GM04503 (cell line): ENCODE measurements around the gene DDTL.
"Not testable (repeated sequence)": the region's sequence is repeated elsewhere in the genome, so short reads cannot be mapped to it uniquely, and the experiment has no call there.

ENCODE experiments used
- DNase-seq: peaks from one replicate; pipeline ENCODE4 v3.0.0-alpha.2; 2012; ENCODE audit warnings: low read depth

DDTL gene

GRCh38 chr22:23966568-23966967 is at the start of gene DDTL:
DDTL (plus strand) TSS chr22:23966888; CDS start chr22:23966915, 27 bp downstream.
- not testable (repeated sequence) for DNase-seq

- not testable (repeated sequence) for DNase-seq
These were observed 46.4 kb upstream of the DDTL start for GRCh38 chr22:23920267-23920611.

GRCh38 chr22:23921586-23922201 is 45.0 kb upstream of the DDTL start:
- not testable (repeated sequence) for DNase-seq

DNA sequence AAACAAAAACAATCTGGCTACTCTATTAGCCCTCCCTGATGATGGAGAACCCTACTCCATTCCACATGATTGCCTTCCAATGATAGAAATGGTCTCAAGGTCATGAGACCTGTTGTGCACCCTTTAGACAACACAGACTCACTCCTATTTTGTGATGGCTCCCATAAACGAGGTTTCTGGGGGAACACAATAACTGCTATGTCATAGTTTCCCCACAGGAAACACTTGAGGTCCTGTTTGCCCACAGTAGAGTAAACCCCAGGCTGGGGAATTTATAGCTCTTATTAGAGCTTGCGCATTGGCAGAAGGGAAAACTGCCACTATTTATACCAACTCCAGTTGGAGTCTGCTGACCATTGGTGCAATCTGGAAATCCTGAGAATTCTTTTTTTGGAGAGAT is 43.8 kb upstream of the DDTL start:
- no peak for DNase-seq

DNA sequence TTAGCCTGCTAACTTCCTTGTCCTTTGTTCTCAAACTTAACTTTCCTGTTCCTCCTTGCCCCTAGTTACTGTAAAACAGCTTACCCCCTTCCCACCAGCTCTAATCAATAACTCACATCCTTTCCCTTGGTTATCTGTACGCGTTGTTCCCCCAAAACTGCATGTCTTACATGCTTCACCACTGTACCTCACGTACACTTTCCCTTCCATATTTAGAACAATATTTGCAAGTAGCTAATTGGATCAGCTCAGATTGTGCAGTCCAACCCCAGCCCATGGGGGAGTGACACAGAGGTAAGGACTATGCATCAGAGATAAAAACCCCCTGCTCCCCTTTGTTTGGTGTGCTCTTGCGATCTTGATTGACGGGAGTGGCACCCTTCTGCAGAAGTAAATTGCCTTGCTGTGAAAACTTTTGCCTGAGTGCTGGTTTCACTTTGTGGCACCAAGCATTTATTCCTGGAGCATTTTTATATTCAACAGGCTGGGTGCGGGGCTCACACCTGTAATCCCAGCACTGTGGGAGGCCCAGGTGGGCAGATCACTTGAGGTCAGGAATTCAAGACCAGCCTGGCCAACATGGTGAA is 41.6 kb upstream of the DDTL start:
- no peak for DNase-seq

- DNase-seq: no peak
These were observed 40.1 kb upstream of the DDTL start for GRCh38 chr22:23926561-23926960.

DNA sequence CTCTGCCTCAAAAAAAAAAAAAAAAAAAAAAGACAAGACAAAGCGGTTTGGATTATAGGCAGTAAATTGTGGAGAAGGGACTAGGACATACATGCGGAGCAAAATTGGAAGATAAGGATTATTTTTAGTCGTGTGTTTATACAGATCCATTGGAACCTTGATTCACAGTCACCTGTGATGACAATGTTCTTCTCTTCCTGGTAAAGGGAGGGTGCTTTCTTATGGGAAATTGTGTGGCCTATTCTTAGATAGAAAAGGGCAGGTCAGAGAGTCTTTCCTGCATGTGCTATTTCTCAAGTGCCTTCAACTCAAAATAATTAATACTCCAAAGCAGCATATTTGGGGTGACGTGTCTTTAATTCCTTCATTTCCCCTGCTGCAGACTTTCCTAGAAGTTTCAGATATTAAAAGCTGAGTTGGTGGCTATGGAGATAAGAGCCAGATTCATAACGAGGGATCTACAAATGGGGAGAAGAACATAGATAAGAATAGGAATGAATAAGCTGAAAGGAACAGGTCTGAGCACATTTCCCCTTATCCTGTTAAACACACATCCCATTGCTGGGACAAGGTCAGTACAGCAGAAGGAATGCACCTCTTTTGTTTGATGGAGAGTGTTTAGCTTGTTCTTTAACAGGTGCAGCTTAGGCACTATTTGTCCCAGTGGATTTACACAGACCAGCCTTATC is 28.2 kb upstream of the DDTL start:
- DNase-seq: no peak

GRCh38 chr22:23939017-23939357 is 27.7 kb upstream of the DDTL start:
- DNase-seq: no peak

- not testable (repeated sequence) for DNase-seq
These were observed 26.5 kb upstream of the DDTL start for GRCh38 chr22:23940166-23940565.

GRCh38 chr22:23947391-23947790 is 19.3 kb upstream of the DDTL start:
- not testable (repeated sequence) for DNase-seq

DNA sequence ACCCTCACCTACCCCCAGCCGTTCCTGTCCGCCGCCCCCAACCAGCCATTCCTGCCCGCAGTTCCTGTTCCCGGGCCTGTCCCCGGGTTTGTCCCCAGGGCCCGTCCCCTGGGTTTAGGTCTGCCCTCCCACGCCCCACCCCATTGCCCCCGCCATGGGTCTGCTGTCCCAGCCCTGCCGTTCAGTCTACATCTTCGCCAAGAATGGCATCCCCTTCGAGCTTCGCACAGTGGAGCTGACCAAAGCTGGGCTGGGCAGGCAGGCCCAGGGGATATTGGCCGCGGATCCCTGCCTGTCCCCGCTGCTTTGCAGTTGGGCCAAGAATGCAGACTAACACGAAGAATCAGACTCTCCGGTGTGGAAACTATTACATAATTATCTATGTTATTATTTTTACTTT is 16.9 kb upstream of the DDTL start:
- DNase-seq: not testable (repeated sequence)

DNA sequence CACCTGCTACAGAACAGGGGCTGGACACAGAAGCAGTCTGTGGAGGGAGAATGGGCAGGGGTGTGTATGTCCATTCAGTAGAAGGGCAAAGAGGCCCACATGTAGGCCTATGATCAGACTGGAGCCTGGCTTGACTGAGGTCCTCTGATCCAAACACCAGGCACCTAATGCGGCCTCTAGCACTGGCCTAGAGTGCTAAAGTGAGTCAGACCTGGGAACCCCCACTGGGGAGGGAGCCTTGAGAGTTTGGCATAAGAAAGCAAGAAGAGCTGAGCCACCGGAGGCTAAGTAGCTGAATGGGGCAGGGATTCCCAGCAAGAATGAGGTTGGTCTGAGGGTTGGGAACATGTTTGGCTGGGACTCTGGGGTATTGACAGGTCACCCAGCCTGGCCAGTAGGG is 15.3 kb upstream of the DDTL start:
- DNase-seq: not testable (repeated sequence)

- not testable (repeated sequence) for DNase-seq
These were observed 13.8 kb upstream of the DDTL start for GRCh38 chr22:23952794-23953405.

GRCh38 chr22:23953485-23953884 is 13.2 kb upstream of the DDTL start:
- DNase-seq: not testable (repeated sequence)

GRCh38 chr22:23954193-23954990 is 12.3 kb upstream of the DDTL start:
- DNase-seq: not testable (repeated sequence)

GRCh38 chr22:23954991-23955305 is 11.7 kb upstream of the DDTL start:
- not testable (repeated sequence) for DNase-seq

- DNase-seq: not testable (repeated sequence)
These were observed 10.8 kb upstream of the DDTL start for GRCh38 chr22:23955886-23956285.

DNA sequence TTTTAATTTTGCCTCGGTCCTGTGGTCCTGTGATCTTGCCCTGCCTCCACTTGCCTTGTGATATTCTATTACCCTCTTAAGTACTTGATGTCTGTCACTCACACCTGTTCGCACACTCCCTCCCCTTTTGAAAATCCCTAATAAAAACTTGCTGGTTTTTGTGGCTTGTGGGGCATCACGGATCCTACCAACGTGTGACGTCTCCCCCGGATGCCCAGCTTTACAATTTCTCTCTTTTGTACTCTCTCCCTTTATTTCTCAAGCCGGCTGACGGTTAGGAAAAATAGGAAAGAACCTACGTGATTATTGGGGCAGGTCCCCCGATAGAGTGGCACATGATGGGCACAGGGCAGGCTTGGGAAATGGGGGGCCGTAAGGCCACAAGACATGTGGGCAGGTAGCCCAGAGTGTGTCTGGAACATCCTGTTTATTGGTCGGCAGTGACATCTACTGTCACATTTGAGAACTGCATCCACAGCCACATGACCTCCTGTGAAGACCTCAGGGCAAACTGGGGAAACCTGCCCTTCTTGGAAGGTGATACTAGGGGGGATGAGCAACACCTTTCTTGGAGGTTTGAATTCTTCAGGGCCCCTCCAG is 10.3 kb upstream of the DDTL start:
- DNase-seq: peak; percentile 5

DNA sequence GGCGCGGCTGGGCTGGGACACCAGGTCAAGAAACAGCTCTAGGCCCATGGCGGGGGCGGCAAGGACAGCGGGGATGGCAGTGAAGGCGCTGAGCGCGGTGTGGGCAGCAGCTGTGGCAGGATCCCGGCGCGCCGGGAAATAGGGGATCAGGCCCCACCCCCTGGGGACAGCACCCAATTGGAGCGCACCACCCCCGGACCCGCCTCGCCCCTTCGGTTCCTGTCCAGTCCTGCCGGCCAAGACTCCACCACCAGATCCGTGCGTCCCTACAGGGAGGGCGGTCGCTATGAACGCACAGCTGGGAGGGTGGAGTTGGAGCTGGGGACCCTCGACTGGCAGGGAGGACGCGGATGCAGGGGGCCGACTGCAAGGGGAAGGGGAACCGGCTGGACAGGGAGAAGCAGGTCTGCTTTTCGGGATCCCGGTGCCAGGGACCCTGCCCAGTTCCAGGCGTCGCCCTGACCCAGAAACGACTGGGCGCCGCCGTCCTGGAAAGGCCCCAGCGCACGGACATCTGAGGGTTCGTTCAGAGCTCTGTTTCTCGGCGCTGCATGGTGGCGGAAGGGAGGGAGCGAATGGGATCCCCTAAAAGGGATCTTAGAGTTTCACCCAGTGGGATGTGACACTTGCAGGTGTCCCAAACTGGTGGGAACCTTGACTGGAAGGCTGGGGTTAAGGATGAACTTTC is 5.5 kb upstream of the DDTL start, which contains the start of gene GSTT2B:
Gene GSTT2B (minus strand): TSS at position 112 of the 688 bp plus-strand sequence. CDS start 64 bp downstream, at position 48.
- DNase-seq: not testable (repeated sequence)

- not testable (repeated sequence) for DNase-seq
These were observed 594 bp upstream of the DDTL start for GRCh38 chr22:23966094-23966493.

- no peak for DNase-seq
These were observed 2.4 kb downstream of the DDTL start for GRCh38 chr22:23969071-23969470.
